NCI-H2171 (cell line): ENCODE results near the gene VAMP2.

Experiments
- DNase-seq: peaks from one replicate; lab custom pipeline; 2025; lab: John Stamatoyannopoulos, UW

VAMP2 gene

GRCh38 chr17:8176197-8176940 is 13.6 kb upstream of the VAMP2 start, which contains the start of gene TMEM107:
Gene TMEM107 (minus strand): TSS chr17:8176380. CDS start chr17:8176286, 94 bp downstream.
- DNase-seq = peak; percentile 89

- DNase-seq = no peak
Measured at GRCh38 chr17:8175795-8176196, 13.0 kb upstream of the VAMP2 start.

GRCh38 chr17:8173871-8174322 is 11.1 kb upstream of the VAMP2 start:
- DNase-seq = no peak

- DNase-seq = peak; percentile 88
Measured at GRCh38 chr17:8173056-8173870, 10.5 kb upstream of the VAMP2 start.

- DNase-seq = peak; percentile 74
Measured at GRCh38 chr17:8170186-8170585, 7.4 kb upstream of the VAMP2 start.

GRCh38 chr17:8167526-8167925 is 4.8 kb upstream of the VAMP2 start:
- no peak for DNase-seq

GRCh38 chr17:8166731-8167130 is 4.0 kb upstream of the VAMP2 start:
- no peak for DNase-seq

GRCh38 chr17:8164815-8165131 is 2.0 kb upstream of the VAMP2 start:
- DNase-seq = no peak

- DNase-seq = no peak
Measured at GRCh38 chr17:8163978-8164814, 1.4 kb upstream of the VAMP2 start.

GRCh38 chr17:8162997-8163977 is 539 bp upstream of the VAMP2 start:
- DNase-seq = no peak

GRCh38 chr17:8161289-8162232 is 1.2 kb downstream of the VAMP2 start:
- no peak for DNase-seq

- DNase-seq = no peak
Measured at GRCh38 chr17:8160741-8161221, 2.0 kb downstream of the VAMP2 start.

GRCh38 chr17:8160224-8160577 is 2.5 kb downstream of the VAMP2 start:
- no peak for DNase-seq

GRCh38 chr17:8159459-8160223 is 3.1 kb downstream of the VAMP2 start:
- no peak for DNase-seq

- no peak for DNase-seq
Measured at GRCh38 chr17:8159032-8159400, 3.7 kb downstream of the VAMP2 start.

GRCh38 chr17:8158267-8159031 is 4.3 kb downstream of the VAMP2 start:
- DNase-seq = no peak

GRCh38 chr17:8156246-8156992 is 6.3 kb downstream of the VAMP2 start:
- peak; percentile 99 for DNase-seq

- no peak for DNase-seq
Measured at GRCh38 chr17:8155996-8156245, 6.8 kb downstream of the VAMP2 start.
